ENCODE results near the gene PDZD7. TPM values are rescaled to one million over a fixed set of nuclear protein-coding genes. Genes with fewer than 3 reads are reported as not detected.

Gene PDZD7
- total RNA-seq, 2 experiments from 2014 or later: 1.7 to 3.1 TPM

DNA sequence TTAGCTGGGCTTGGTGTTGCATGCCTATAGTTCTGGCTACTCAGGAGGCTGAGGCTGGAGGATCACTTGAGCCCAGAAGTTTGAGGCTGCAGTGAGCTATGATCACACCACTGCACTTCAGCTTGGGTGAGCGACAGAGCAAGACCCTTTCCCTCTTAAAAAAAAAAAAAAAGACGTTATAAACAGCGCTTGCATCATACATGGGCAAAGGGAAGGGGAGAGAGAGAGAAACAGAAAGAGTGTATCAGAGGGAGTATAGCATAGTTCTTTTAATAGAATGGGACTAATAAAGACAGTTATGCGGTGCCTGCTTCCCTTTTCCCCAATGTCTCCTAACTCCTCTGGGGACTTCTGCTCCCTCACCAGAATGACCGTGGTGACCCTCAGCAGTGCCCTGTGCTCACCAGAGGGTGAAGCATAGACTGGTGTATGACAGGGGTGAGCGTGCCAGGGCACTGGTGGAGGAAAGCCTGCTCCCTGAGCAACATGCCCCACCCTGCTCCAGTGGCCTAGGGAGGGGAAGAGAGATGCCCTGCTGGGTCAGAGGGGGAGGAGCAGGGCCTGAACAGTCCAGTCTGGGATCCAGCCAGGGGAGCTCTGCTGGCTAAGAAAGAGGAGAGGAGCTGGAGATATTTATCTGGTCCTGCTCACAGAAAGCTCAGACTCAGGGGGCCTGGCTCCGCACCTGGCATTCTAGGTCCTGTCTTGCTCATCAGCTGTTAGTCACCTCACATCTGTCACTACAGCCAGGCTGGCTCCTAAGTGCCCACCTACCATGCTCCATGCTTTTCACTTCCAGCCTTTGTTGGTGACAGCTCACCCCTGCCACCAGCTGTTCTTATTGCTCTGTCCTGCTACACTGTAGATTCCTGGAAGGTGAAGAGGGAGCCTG is 2.2 kb downstream of the PDZD7 start:
- peaks cover 19% of the 10 kb centered on the region for H3K4me1 Mint-ChIP-seq (ENCODE audit: low read depth)

DNA sequence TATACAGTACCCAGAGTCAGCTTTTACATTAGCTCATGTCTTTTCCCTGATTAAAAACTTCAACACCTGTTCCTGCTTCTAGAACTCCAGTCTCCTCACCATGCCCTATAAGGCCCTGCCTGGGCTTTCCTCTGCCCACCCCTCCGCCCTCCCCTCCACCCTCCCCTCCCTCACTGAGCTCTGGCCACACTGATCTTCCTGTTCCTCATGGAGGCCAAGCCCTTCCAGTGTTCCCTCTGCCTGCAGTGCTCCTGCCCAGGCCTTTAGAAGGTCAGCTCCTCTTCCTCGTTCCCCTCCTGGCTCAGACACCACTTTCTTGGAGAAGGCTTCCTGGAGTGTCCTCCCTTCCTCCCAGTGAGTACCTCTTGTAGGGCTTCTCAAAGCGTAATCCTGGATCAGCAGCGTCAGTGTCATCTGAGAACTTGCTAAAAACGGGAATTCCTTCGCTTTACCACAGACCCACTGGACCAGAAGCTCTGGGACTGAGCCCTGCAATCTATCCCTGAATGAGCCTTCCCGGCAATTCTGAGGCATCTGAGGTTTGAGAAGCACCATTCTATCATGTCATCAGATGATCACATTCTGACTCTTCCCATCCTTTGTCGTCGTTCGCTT is 3.7 kb downstream of the PDZD7 start:
- no peak overlapping the region for H3K4me3 ChIP-seq (ENCODE audit: low read length)
- POLR2A ChIA-PET: no interaction called here
- no peak overlapping the region for H3K27ac ChIP-seq (ENCODE audit: low read depth in 1 of 2, low read length in 2 of 2)
- no peaks in the 10 kb centered on the region for H3K9me3 ChIP-seq (ENCODE audit: control insufficient read depth in 1 of 2, insufficient read depth in 1 of 2, low read length in 2 of 2)
- H3K36me3 ChIP-seq (ENCODE audit: insufficient read depth, low read length): no peaks in the 10 kb centered on the region
- Mint-ChIP-seq H3K4me1 (ENCODE audit: low read depth) (peaks cover 12% of the 10 kb centered on the region), H3K27me3 (peaks cover under 1% of the 10 kb centered on the region), H3K9me3 (no peaks in the 10 kb centered on the region), H3K4me3 (no peak overlapping the region), H3K36me3 (ENCODE audit: low read depth) (peaks cover 10% of the 10 kb centered on the region), H3K27ac (no peak overlapping the region)
- ATAC-seq (ENCODE audit: poor library complexity) (no peak), DNase-seq (no peak)
- TF ChIP-seq, protein P1, sequence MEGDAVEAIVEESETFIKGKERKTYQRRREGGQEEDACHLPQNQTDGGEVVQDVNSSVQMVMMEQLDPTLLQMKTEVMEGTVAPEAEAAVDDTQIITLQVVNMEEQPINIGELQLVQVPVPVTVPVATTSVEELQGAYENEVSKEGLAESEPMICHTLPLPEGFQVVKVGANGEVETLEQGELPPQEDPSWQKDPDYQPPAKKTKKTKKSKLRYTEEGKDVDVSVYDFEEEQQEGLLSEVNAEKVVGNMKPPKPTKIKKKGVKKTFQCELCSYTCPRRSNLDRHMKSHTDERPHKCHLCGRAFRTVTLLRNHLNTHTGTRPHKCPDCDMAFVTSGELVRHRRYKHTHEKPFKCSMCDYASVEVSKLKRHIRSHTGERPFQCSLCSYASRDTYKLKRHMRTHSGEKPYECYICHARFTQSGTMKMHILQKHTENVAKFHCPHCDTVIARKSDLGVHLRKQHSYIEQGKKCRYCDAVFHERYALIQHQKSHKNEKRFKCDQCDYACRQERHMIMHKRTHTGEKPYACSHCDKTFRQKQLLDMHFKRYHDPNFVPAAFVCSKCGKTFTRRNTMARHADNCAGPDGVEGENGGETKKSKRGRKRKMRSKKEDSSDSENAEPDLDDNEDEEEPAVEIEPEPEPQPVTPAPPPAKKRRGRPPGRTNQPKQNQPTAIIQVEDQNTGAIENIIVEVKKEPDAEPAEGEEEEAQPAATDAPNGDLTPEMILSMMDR (IDR thresholded peaks at IDR 0.05): no peak
- peaks cover 25% of the 10 kb centered on the region for H3K4me1 ChIP-seq (ENCODE audit: insufficient read depth, low read length)
- intact Hi-C loops (cut with DNase I, micrococcal nuclease): no loop called here
- no peaks in the 10 kb centered on the region for H3K27me3 ChIP-seq (ENCODE audit: control insufficient read depth in 1 of 2, insufficient read depth in 2 of 2, low read length in 2 of 2)
- CTCF ChIA-PET: interaction anchor here (1.0 kb wide), 2 partner anchors 8 to 13 kb away, joined by 3 read pairs; no protein-coding TSS in a partner anchor

More for the DNA sequence above, 2.2 kb downstream of the PDZD7 start:
- TF ChIP-seq, protein P1 (IDR thresholded peaks at IDR 0.05): no peak
- Mint-ChIP-seq H3K27ac (no peak overlapping the region), H3K9me3 (no peaks in the 10 kb centered on the region), H3K36me3 (ENCODE audit: low read depth) (peaks cover 14% of the 10 kb centered on the region), H3K4me3 (peak overlapping the region; percentile 25), H3K27me3 (no peaks in the 10 kb centered on the region)
- H3K36me3 ChIP-seq (ENCODE audit: insufficient read depth, low read length): no peaks in the 10 kb centered on the region
- intact Hi-C loops (cut with DNase I, micrococcal nuclease): no loop called here
- CTCF ChIA-PET: interaction anchor here (1.0 kb wide), 1 partner anchor 14 kb away, joined by 3 read pairs; no protein-coding TSS in a partner anchor
- H3K4me3 ChIP-seq (ENCODE audit: low read length): no peak overlapping the region
- no peaks in the 10 kb centered on the region for H3K9me3 ChIP-seq (ENCODE audit: control insufficient read depth in 1 of 2, insufficient read depth in 1 of 2, low read length in 2 of 2)
- no peak overlapping the region for H3K27ac ChIP-seq (ENCODE audit: low read depth in 1 of 2, low read length in 2 of 2)
- POLR2A ChIA-PET: interaction anchor here (0.8 kb wide), 1 partner anchor 14 kb away, joined by 3 read pairs; no protein-coding TSS in a partner anchor
- H3K27me3 ChIP-seq (ENCODE audit: control insufficient read depth in 1 of 2, insufficient read depth in 2 of 2, low read length in 2 of 2): no peaks in the 10 kb centered on the region
- ATAC-seq (ENCODE audit: poor library complexity) (no peak), DNase-seq (peak in 2 of 14 experiments; percentile 35 to 55)
- peaks cover 38% of the 10 kb centered on the region for H3K4me1 ChIP-seq (ENCODE audit: insufficient read depth, low read length)

DNA sequence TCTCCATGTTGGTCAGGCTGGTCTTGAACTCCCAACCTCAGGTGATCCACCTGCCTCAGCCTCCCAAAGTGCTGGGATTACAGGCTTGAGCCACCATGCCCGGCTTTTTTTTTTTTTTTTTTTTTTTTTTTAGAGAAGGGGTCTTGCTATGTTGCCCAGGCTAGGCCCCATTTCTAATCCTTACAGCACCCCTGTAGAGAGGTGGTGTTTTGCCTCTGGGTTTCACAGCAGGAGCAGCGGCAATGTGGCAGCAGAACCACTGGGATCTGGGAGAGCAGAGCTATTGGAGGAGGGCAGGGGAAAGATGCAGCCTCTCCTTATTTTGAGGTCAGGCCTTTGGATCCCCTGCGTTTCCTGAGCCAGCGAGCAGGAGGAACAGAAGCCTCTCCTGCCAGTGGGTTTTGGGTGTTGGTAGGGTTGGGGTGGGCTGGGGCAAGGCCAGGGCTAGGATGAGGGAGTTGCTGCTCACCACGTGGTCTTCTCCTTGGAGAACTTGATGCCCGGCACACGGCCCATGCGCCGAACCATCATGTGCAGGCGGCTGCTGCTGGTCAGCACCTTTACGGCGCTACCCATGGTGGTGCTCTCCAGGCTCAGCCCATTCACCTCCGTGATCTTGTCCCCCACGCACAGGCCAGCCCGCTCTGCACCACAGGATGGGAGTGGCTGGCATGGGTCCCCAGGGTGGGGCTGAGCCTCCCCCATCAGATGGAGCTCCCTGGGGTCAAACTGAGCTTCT is 7.8 kb downstream of the PDZD7 start:
- peaks cover 12 to 14% of the 10 kb centered on the region in 2 experiments for H3K27me3 ChIP-seq (ENCODE audit: control insufficient read depth in 1 of 2, insufficient read depth in 2 of 2, low read length in 2 of 2)
- no peak overlapping the region for H3K27ac Mint-ChIP-seq
- H3K36me3 ChIP-seq (ENCODE audit: insufficient read depth, low read length): no peaks in the 10 kb centered on the region
- no peaks in the 10 kb centered on the region for H3K9me3 ChIP-seq (ENCODE audit: control insufficient read depth in 1 of 2, insufficient read depth in 1 of 2, low read length in 2 of 2)
- ATAC-seq (ENCODE audit: poor library complexity): no peak
- no peak overlapping the region for H3K4me3 ChIP-seq (ENCODE audit: low read length)
- no peaks in the 10 kb centered on the region for H3K36me3 Mint-ChIP-seq (ENCODE audit: low read depth)
- peaks cover 12% of the 10 kb centered on the region for H3K4me1 ChIP-seq (ENCODE audit: insufficient read depth, low read length)
- peaks cover 33% of the 10 kb centered on the region for H3K27me3 Mint-ChIP-seq
- DNase-seq: no peak
- H3K4me3 Mint-ChIP-seq: no peak overlapping the region
- intact Hi-C loops (cut with DNase I, micrococcal nuclease): no loop called here
- POLR2A ChIA-PET: no interaction called here
- TF ChIP-seq, protein P1 (IDR thresholded peaks at IDR 0.05): no peak
- CTCF ChIA-PET: interaction anchor here (1.1 kb wide), 1 partner anchor 40 kb away, joined by 3 read pairs; no protein-coding TSS in a partner anchor
- no peak overlapping the region for H3K27ac ChIP-seq (ENCODE audit: low read depth in 1 of 2, low read length in 2 of 2)
- H3K4me1 Mint-ChIP-seq (ENCODE audit: low read depth): peaks cover 4% of the 10 kb centered on the region
- no peaks in the 10 kb centered on the region for H3K9me3 Mint-ChIP-seq

All from CD4-positive, alpha-beta T cell (primary cell).